Measurements from ENCODE around the gene SORCS2. TPM values are rescaled to one million over a fixed set of nuclear protein-coding genes. Genes with fewer than 3 reads are reported as not detected.
A peak's percentile ranks its signal among the peaks of the same experiment; 100 is the strongest.

The SORCS2 gene
- total RNA-seq, 4 donors from 2014 or later = 0.26 to 17.1 (median 2.9) TPM

GRCh38 chr4:7189066-7189465 lies 3.3 kb upstream of the SORCS2 start:
- H3K36me3 ChIP-seq = no peaks in the 10 kb centered on the region
- peak in 1 of 2 donors; percentile 8 for DNase-seq
- H3K4me3 ChIP-seq = no peak overlapping the region
- no peaks in the 10 kb centered on the region for H3K27me3 ChIP-seq
- TF ChIP-seq, protein P1, sequence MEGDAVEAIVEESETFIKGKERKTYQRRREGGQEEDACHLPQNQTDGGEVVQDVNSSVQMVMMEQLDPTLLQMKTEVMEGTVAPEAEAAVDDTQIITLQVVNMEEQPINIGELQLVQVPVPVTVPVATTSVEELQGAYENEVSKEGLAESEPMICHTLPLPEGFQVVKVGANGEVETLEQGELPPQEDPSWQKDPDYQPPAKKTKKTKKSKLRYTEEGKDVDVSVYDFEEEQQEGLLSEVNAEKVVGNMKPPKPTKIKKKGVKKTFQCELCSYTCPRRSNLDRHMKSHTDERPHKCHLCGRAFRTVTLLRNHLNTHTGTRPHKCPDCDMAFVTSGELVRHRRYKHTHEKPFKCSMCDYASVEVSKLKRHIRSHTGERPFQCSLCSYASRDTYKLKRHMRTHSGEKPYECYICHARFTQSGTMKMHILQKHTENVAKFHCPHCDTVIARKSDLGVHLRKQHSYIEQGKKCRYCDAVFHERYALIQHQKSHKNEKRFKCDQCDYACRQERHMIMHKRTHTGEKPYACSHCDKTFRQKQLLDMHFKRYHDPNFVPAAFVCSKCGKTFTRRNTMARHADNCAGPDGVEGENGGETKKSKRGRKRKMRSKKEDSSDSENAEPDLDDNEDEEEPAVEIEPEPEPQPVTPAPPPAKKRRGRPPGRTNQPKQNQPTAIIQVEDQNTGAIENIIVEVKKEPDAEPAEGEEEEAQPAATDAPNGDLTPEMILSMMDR (IDR thresholded peaks at IDR 0.05) = no peak
- TF ChIP-seq POLR2A (IDR thresholded peaks at IDR 0.05) = no peak
- H3K27ac ChIP-seq = no peak overlapping the region
- H3K9me3 ChIP-seq = no peaks in the 10 kb centered on the region
- intact Hi-C loops (cut with DNase I; ENCODE audit: low total_unique reads) = no loop called here
- peaks cover 0 to 4% of the 10 kb centered on the region in 2 donors for H3K4me1 ChIP-seq

- no peak overlapping the region for H3K4me3 ChIP-seq
- no peaks in the 10 kb centered on the region for H3K27me3 ChIP-seq
- DNase-seq = peak in 1 of 2 donors; percentile 8
- no peaks in the 10 kb centered on the region for H3K9me3 ChIP-seq
- peaks cover 0 to 6% of the 10 kb centered on the region in 2 donors for H3K4me1 ChIP-seq
- intact Hi-C loops (cut with DNase I; ENCODE audit: low total_unique reads) = loop anchor here (5.0 kb wide), 2 partner anchors 108 to 533 kb away; no protein-coding TSS in a partner anchor
- TF ChIP-seq, protein P1 (IDR thresholded peaks at IDR 0.05) = no peak
- TF ChIP-seq POLR2A (IDR thresholded peaks at IDR 0.05) = no peak
- no peaks in the 10 kb centered on the region for H3K36me3 ChIP-seq
- H3K27ac ChIP-seq = no peak overlapping the region
These were observed 2.7 kb upstream of the SORCS2 start for GRCh38 chr4:7189475-7190277.

DNA sequence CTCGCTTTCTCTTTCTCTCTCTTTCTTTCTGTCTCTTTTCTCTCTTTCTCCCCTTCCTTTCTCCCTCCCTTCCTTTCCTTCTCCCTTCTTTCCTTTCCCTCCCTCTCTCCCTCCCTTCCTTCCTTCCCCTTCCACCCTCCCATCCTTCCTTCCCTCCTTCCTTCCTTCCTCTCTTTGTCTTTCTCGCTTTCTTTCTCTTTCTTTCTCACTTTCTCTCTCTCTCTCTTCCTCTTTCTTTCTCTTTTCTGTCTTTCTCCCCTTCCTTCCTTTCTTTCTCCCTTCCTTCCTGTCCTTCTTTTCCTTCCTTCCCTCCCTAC lies 2.1 kb upstream of the SORCS2 start:
- TF ChIP-seq, protein P1 (IDR thresholded peaks at IDR 0.05) = no peak
- no peak for TF ChIP-seq POLR2A (IDR thresholded peaks at IDR 0.05)
- H3K9me3 ChIP-seq = no peaks in the 10 kb centered on the region
- no peaks in the 10 kb centered on the region for H3K36me3 ChIP-seq
- no peak overlapping the region for H3K27ac ChIP-seq
- peaks cover 0 to 6% of the 10 kb centered on the region in 2 donors for H3K4me1 ChIP-seq
- intact Hi-C loops (cut with DNase I; ENCODE audit: low total_unique reads) = loop anchor here (5.0 kb wide), 2 partner anchors 107 to 532 kb away; no protein-coding TSS in a partner anchor
- H3K27me3 ChIP-seq = no peaks in the 10 kb centered on the region
- DNase-seq = no peak
- H3K4me3 ChIP-seq = no peak overlapping the region

DNA sequence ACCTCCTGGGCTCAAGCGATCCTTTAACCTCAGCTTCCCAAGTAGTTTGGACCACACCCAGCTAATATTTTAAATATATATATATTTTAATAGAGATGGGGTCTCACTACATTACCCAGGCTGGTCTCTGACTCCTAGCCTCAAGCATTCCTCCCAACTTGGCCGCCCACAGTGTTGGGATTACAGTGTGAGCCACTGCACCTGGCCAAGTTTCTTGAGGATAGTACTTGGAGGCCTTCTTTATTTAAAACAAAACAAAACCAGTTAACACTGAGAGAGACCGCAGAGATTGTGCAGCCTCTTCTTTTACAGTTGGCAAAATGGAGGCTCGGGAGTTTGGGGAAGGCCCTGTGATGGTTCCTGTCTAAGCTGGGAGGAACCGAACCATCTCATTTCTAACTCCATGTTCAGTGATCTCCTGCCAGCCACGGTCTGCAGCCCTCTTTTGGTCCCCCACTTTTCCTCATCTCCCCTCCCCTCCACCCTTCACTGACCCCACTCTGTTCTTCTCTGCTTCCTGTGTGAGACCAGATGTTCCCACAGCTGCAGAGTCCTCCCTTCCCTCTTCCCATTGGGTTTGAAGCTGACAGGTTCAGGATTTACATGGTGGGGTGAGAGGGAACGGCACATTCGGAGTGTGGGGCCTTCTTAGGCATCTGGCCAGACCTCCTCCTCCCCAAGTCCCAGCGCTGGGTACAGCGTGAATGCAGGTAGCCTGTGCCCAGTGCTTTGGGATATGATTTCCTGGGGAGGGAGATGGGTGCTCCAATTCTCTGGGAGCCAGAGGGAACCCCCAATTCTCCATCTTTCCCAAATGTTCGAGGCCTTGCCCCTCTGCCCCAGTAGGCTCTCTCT lies 1.4 kb upstream of the SORCS2 start:
- Histone ChIP-seq H3K9me3 (no peaks in the 10 kb centered on the region), H3K27me3 (no peaks in the 10 kb centered on the region), H3K4me1 (peaks cover 0 to 6% of the 10 kb centered on the region in 2 donors), H3K36me3 (no peaks in the 10 kb centered on the region), H3K4me3 (no peak overlapping the region), H3K27ac (peak overlapping the region in 1 of 2 donors; percentile 17)
- intact Hi-C loops (cut with DNase I; ENCODE audit: low total_unique reads) = loop anchor here (5.0 kb wide), 2 partner anchors 106 to 531 kb away; no protein-coding TSS in a partner anchor
- DNase-seq = peak in 1 of 2 donors; percentile 37
- TF ChIP-seq, protein P1 (IDR thresholded peaks at IDR 0.05) = no peak
- no peak for TF ChIP-seq POLR2A (IDR thresholded peaks at IDR 0.05)

Measured in uterus (tissue), 4 donors.